B cell (primary cell): ENCODE measurements around the gene FLT3LG. TPM values are rescaled to one million over a fixed set of nuclear protein-coding genes. Genes with fewer than 3 reads are reported as not detected.

Source experiments
- ATAC-seq: fragments of 200-7000 bp; cut with Tn5 transposase; one replicate; pipeline ENCODE4 v1.10.0; 2021; ENCODE audit warnings: low read depth, mild to moderate bottlenecking, moderate number of reproducible peaks, moderate library complexity
- CTCF ChIA-PET: fragments of 350-600 bp; sonication (Branson Sonifier 250); formaldehyde crosslinking; loops from one replicate; lab custom pipeline; 2021; ENCODE audit warnings: antibody characterized with exemption, inconsistent platforms; lab: Charles Lee
- POLR2A ChIA-PET: fragments of 350-600 bp; sonication (Branson Sonifier 250); formaldehyde crosslinking; loops from one replicate; lab custom pipeline; 2021; ENCODE audit warnings: antibody characterized with exemption; lab: Charles Lee
- DNase-seq: peaks from one replicate; pipeline ENCODE4 v3.0.0; 2013
- H2AFZ ChIP-seq: 2 replicates; pipeline ENCODE4 v1.6.1; 2012; ENCODE audit warnings: mild to moderate bottlenecking, low read depth, low read length; ENCODE audit not compliant: insufficient read depth, poor library complexity, severe bottlenecking
- H3K27ac ChIP-seq, 2 donors: 1 replicate in 1 of 2; 2 replicates in 1 of 2; pipeline ENCODE4 v1.5.1; 2012 to 2013; ENCODE audit warnings: low read length in 2 of 2, mild to moderate bottlenecking in 2 of 2, moderate library complexity in 1 of 2
- H3K27me3 ChIP-seq, 4 experiments: fragments of 200-600 bp in 1 of 4; sonication (generic) in 1 of 4; replicated peaks in 1 of 4; 1 replicate in 2 of 4; 2 replicates in 2 of 4; pipeline versions ENCODE4 v1.6.1 to v1.7.0; 2013 to 2016; ENCODE audit warnings: low read length in 3 of 4, mild to moderate bottlenecking in 2 of 4, mixed read lengths in 1 of 4, moderate library complexity in 1 of 4; ENCODE audit not compliant: insufficient read depth in 4 of 4, control insufficient read depth in 3 of 4; ENCODE audit errors: control extremely low read depth in 1 of 4
- H3K36me3 ChIP-seq, 2 experiments: replicated peaks in 1 of 2; 1 replicate in 1 of 2; 2 replicates in 1 of 2; pipeline versions ENCODE4 v1.6.1 to v1.7.1; 2013; ENCODE audit warnings: low read length in 1 of 2; ENCODE audit not compliant: insufficient read depth in 2 of 2, control insufficient read depth in 1 of 2; ENCODE audit errors: control extremely low read depth in 1 of 2, extremely low read depth in 1 of 2
- H3K4me1 ChIP-seq, 2 donors: fragments of 200-600 bp in 1 of 2; sonication (generic) in 1 of 2; 1 replicate in 1 of 2; 2 replicates in 1 of 2; pipeline versions ENCODE4 v1.5.1 to v1.6.1; 2013 to 2017; ENCODE audit warnings: low read length in 2 of 2; ENCODE audit not compliant: control insufficient read depth in 2 of 2, insufficient read depth in 2 of 2
- H3K4me2 ChIP-seq: replicated peaks from 2 replicates; pipeline ENCODE3; 2012; ENCODE audit warnings: mild to moderate bottlenecking, low read depth, low read length; ENCODE audit not compliant: poor library complexity, severe bottlenecking
- H3K4me3 ChIP-seq, 5 experiments: fragments of 200-600 bp in 1 of 5; sonication (generic) in 1 of 5; 1 replicate in 3 of 5; 2 replicates in 2 of 5; pipeline versions ENCODE4 v1.5.1 to v1.7.0; 2011 to 2016; ENCODE audit warnings: low read length in 4 of 5, mild to moderate bottlenecking in 4 of 5, low read depth in 2 of 5, control low read depth in 1 of 5, moderate library complexity in 1 of 5; ENCODE audit not compliant: insufficient read depth in 1 of 5; ENCODE audit errors: control extremely low read depth in 1 of 5, extremely low read depth in 1 of 5
- H3K79me2 ChIP-seq: fragments of 200-600 bp; sonication (generic); one replicate; pipeline ENCODE4 v1.6.0; 2016; ENCODE audit warnings: low read length; ENCODE audit not compliant: control insufficient read depth, insufficient read depth
- H3K9ac ChIP-seq: fragments of 200-600 bp; sonication (generic); 2 replicates; pipeline ENCODE4 v1.6.1; 2017; ENCODE audit warnings: mild to moderate bottlenecking, low read length, moderate library complexity
- H3K9me3 ChIP-seq, 3 donors: one replicate each; pipeline versions ENCODE4 v1.6.1 to v1.7.1; 2013; ENCODE audit warnings: low read length in 2 of 3; ENCODE audit not compliant: control insufficient read depth in 2 of 3, insufficient read depth in 1 of 3; ENCODE audit errors: control extremely low read depth in 1 of 3
- H4K20me1 ChIP-seq: 2 replicates; pipeline ENCODE4 v1.6.0; 2012; ENCODE audit warnings: mild to moderate bottlenecking, low read length; ENCODE audit not compliant: insufficient read depth, control insufficient read depth, poor library complexity, severe bottlenecking
- H3K27ac Mint-ChIP-seq: one replicate; pipeline ENCODE4 v1.8.0; 2021; ENCODE audit warnings: mixed read lengths
- H3K27me3 Mint-ChIP-seq: one replicate; pipeline ENCODE4 v1.8.0; 2021; ENCODE audit warnings: mixed read lengths
- H3K4me1 Mint-ChIP-seq: one replicate; pipeline ENCODE4 v1.8.0; 2021; ENCODE audit warnings: mixed read lengths
- H3K4me3 Mint-ChIP-seq: one replicate; pipeline ENCODE4 v1.8.0; 2021; ENCODE audit warnings: mixed read lengths
- H3K9me3 Mint-ChIP-seq: one replicate; pipeline ENCODE4 v1.8.0; 2022; ENCODE audit warnings: mixed read lengths; ENCODE audit not compliant: insufficient read depth
- EZH2 ChIP-seq: IDR thresholded peaks from 2 replicates; pipeline ENCODE4 v1.6.1; 2012; ENCODE audit warnings: borderline replicate concordance, low read depth, mild to moderate bottlenecking, moderate library complexity, low read length; ENCODE audit not compliant: insufficient read depth, poor library complexity, severe bottlenecking
- WGBS: methylation state at CpG from one replicate; pipeline ENCODE4 v1.1.5; 2013; ENCODE audit warnings: missing lambda C conversion rate; ENCODE audit not compliant: insufficient coverage; 5-methylcytosine and 5-hydroxymethylcytosine counted together
- intact Hi-C: fragments of 100-400 bp; cut with micrococcal nuclease; formaldehyde crosslinking; loops from one replicate; pipeline ENCODE4 v1.10.0; 2022
- polyA plus RNA-seq: library from polyadenylated mRNA; depleted of rRNA; stranded (reverse); fragments of >200 nt; gene quantifications from 2 replicates; pipeline ENCODE4 v1.2.3, GENCODE V29; 2012
- total RNA-seq, 2 donors: library from RNA; stranded (reverse); fragments of 120-200 nt in 1 of 2; gene quantifications; 1 replicate in 1 of 2; 2 replicates in 1 of 2; pipeline versions ENCODE4 v1.2.3 to v1.2.4, GENCODE V29; 2013 to 2022
- TF ChIP-seq, protein P1 (sequence below): fragments of 200-600 bp; IDR thresholded peaks from one replicate; pipeline ENCODE4 v1.8.0; 2022; ENCODE audit warnings: antibody characterized with exemption, mild to moderate bottlenecking

The FLT3LG gene
- total and polyA plus RNA-seq, 2 donors (not counting 1 experiment from before 2014, with no cell fraction given): 31.0 to 49.8 TPM

DNA sequence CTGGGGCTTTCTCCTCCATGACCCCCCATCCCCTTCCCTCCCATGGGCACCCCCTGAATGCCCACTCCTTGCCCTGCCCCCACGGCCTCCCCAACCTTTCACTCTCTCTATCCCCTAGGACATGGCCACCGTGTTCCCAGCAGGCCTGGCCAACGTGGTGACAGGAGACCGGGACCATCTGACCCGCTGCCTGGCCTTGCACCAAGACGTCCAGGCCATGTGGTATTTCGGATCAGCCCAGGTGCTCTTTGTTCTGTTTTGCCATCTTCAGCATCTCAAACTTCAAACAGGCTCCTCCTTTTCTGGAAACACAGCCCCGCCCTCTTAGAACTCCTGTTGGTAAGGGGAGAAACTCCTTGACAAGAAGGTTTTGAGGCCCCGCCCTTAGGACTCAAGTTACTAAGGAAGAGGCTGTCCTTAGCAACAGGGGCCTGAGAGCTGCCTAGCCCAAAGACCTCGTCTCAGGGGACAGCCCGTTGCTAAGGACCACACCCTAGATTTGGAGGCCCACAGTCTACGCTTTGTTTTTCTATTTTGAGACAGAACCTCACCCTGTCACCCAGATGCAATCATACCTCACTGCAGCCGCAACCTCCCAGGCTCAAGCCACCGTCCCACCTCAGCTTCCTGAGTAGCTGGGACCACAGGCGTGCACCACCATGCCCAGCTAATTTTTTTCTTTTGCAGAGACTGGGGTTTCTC lies 5.1 kb upstream of the FLT3LG start:
- TF ChIP-seq, protein P1, sequence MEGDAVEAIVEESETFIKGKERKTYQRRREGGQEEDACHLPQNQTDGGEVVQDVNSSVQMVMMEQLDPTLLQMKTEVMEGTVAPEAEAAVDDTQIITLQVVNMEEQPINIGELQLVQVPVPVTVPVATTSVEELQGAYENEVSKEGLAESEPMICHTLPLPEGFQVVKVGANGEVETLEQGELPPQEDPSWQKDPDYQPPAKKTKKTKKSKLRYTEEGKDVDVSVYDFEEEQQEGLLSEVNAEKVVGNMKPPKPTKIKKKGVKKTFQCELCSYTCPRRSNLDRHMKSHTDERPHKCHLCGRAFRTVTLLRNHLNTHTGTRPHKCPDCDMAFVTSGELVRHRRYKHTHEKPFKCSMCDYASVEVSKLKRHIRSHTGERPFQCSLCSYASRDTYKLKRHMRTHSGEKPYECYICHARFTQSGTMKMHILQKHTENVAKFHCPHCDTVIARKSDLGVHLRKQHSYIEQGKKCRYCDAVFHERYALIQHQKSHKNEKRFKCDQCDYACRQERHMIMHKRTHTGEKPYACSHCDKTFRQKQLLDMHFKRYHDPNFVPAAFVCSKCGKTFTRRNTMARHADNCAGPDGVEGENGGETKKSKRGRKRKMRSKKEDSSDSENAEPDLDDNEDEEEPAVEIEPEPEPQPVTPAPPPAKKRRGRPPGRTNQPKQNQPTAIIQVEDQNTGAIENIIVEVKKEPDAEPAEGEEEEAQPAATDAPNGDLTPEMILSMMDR: no peak
- TF ChIP-seq EZH2: no peak
- Histone ChIP-seq H3K36me3 (peaks cover 0 to 27% of the 10 kb centered on the region in 2 experiments), H3K79me2 (peaks cover 10% of the 10 kb centered on the region), H3K4me3 (peak overlapping the region in 1 of 5 experiments; percentile 18), H3K4me2 (peak overlapping the region; percentile 64), H2AFZ (no peak overlapping the region), H3K4me1 (peaks cover 44 to 57% of the 10 kb centered on the region in 2 donors), H3K9ac (peak overlapping the region; percentile 23), H3K27ac (peak overlapping the region; percentile 96 to 98), H3K27me3 (no peaks in the 10 kb centered on the region), H4K20me1 (no peaks in the 10 kb centered on the region), H3K9me3 (peaks cover 0 to 17% (median 0%) of the 10 kb centered on the region in 3 donors)
- peak; percentile 98 for DNase-seq
- peak; percentile 75 for ATAC-seq
- H3K27me3 Mint-ChIP-seq: no peaks in the 10 kb centered on the region
- H3K4me3 Mint-ChIP-seq: peak overlapping the region; percentile 74
- ChIA-PET POLR2A (interaction anchor here (0.6 to 3.5 kb wide), 16 partner anchors 16 to 371 kb away, joined by 3 to 57 read pairs (median 4); partner anchors contain the start of genes ALDH16A1, CD37, PIH1D1 and RPS11), CTCF (interaction anchor here (0.6 to 5.7 kb wide), 14 partner anchors 11 to 210 kb away, joined by 3 to 70 read pairs (median 5); partner anchors contain the start of genes ALDH16A1 and PIH1D1)
- intact Hi-C loops: loop anchor here (1.0 kb wide), 6 partner anchors 16 to 243 kb away; partner anchors contain the start of genes ALDH16A1, KASH5 and RPL13A
- peaks cover 41% of the 10 kb centered on the region for H3K4me1 Mint-ChIP-seq
- no peaks in the 10 kb centered on the region for H3K9me3 Mint-ChIP-seq
- H3K27ac Mint-ChIP-seq: peak overlapping the region; percentile 98
- WGBS: 35% methylated on average over 13 of the region's 15 CpGs
